ENCODE data around the gene EEIG1.

DNA sequence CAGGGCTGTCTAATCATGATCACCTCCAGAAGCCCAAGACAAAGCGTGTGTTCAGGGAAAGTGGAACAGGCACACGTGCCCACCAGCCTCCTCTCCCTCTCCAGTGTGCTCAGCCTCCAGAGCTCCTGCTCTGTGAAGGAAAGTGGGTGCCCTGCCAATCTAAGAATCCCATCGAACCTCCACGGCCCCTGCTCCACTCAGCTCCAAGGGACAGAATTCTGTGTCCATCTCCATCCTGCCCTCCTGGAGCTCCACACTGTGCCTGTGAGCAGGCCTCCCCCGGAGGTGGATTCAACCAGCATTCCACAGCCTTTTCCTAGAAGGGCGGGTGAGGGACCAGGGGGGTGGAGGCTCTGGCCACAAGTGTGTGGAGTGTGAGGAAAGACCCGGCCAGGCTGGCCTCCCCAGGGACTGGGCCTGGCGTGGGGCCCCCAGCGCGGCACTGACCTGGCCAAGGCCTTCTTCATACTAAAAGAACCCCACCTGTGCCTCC is 6.0 kb downstream of the EEIG1 start:
- no peak for TF ChIP-seq CTCF (IDR thresholded peaks at IDR 0.05)
- TF ChIP-seq EZH2 (IDR thresholded peaks at IDR 0.05; ENCODE audit: borderline replicate concordance, insufficient read depth, low read depth, low read length, poor library complexity, severe bottlenecking) = no peak

Data from B cell (primary cell).